ENCODE measurements around the gene UST.
"Not testable (repeated sequence)": the region's sequence is repeated elsewhere in the genome, so short reads cannot be mapped to it uniquely, and the experiment has no call there.

- TF ChIP-seq POLR2A, TAF1, POLR2AphosphoS5, SPI1 (IDR thresholded peaks at IDR 0.05; ENCODE audit: low read depth, low read length): not testable (repeated sequence)
Measured at GRCh38 chr6:149103950-149104349, 357.1 kb downstream of the UST start.

All from GM12891 (cell line).